ENCODE data around the gene DNAH3. TPM values are rescaled to one million over a fixed set of nuclear protein-coding genes. Genes with fewer than 3 reads are reported as not detected.
A peak's percentile ranks its signal among the peaks of the same experiment; 100 is the strongest.

DNAH3 gene
- total RNA-seq, 1 donor from 2014 or later = not detected

DNA sequence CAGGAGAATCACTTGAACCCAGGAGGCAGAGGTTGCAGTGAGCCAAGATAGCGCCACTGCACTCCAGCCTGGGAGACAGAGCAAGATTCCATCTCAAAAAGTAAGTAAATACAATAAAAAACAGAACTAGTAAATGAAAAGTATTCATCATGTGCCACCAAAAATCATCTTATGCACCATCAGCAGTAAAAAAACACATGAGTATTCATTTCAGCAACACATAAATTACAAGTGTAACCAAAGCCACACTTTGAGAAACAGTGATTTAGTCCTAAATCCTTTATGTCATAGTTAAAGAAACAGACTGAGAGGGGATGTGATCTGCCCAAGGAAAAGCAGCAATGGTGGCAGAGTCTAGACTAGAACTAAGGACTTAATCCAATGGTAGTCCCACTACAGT, 263.4 kb downstream of the DNAH3 start:
- Mint-ChIP-seq H3K9me3 (no peaks in the 10 kb centered on the region), H3K4me3 (no peak overlapping the region), H3K36me3 (no peaks in the 10 kb centered on the region), H3K27me3 (ENCODE audit: low read depth) (no peaks in the 10 kb centered on the region), H3K4me1 (peaks cover 11% of the 10 kb centered on the region), H3K27ac (no peak overlapping the region)
- TF ChIP-seq, protein P1, sequence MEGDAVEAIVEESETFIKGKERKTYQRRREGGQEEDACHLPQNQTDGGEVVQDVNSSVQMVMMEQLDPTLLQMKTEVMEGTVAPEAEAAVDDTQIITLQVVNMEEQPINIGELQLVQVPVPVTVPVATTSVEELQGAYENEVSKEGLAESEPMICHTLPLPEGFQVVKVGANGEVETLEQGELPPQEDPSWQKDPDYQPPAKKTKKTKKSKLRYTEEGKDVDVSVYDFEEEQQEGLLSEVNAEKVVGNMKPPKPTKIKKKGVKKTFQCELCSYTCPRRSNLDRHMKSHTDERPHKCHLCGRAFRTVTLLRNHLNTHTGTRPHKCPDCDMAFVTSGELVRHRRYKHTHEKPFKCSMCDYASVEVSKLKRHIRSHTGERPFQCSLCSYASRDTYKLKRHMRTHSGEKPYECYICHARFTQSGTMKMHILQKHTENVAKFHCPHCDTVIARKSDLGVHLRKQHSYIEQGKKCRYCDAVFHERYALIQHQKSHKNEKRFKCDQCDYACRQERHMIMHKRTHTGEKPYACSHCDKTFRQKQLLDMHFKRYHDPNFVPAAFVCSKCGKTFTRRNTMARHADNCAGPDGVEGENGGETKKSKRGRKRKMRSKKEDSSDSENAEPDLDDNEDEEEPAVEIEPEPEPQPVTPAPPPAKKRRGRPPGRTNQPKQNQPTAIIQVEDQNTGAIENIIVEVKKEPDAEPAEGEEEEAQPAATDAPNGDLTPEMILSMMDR (IDR thresholded peaks at IDR 0.05; ENCODE audit: unreplicated experiment) = no peak
- no peak for DNase-seq (ENCODE audit: low spot score in 2 of 2, unreplicated experiment in 2 of 2)

DNA sequence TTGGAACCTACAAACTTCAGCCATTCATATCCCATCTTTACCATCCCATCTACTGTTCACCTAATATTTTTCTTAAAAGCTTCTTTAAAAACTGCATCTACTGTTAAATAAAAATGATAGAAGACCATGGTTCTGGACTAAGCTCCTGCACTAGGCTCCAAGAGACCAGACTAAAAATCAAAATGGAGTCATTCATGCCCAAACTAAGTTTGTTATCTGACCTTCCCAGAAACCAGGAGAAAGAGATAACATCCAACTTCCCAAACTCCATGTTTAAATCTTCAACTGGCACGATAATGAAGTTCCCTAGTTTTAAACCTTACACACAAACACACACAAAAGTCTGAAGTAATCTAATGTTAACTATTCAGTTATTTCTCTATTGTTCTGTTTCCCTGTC, 264.3 kb downstream of the DNAH3 start:
- Mint-ChIP-seq H3K27ac (no peak overlapping the region), H3K27me3 (ENCODE audit: low read depth) (no peaks in the 10 kb centered on the region)
- TF ChIP-seq, protein P1 (IDR thresholded peaks at IDR 0.05; ENCODE audit: unreplicated experiment) = no peak

DNA sequence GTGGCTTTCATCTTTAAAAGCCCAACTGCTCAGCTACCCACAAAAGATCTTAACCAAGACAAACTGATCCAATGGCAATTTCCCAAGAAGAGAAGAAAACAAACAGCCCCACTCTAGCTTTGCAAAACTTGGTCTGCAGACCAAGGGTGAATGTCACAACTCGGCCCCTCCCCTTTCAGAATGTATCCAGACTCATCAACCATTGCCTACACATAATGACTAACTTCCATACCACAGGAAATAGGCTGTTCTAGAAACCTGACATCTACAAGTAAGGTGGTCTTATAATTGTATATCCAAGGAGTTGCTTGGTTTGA, 266.4 kb downstream of the DNAH3 start:
- H3K4me1 Mint-ChIP-seq = peaks cover 15% of the 10 kb centered on the region
- no peak overlapping the region for H3K4me3 Mint-ChIP-seq
- no peaks in the 10 kb centered on the region for H3K27me3 Mint-ChIP-seq (ENCODE audit: low read depth)
- H3K27ac Mint-ChIP-seq = peak overlapping the region; percentile 43
- no peak for DNase-seq (ENCODE audit: low spot score in 2 of 2, unreplicated experiment in 2 of 2)
- no peaks in the 10 kb centered on the region for H3K9me3 Mint-ChIP-seq
- H3K36me3 Mint-ChIP-seq = no peaks in the 10 kb centered on the region
- TF ChIP-seq, protein P1 (IDR thresholded peaks at IDR 0.05; ENCODE audit: unreplicated experiment) = no peak

More for the DNA sequence above, 264.3 kb downstream of the DNAH3 start:
- DNase-seq (ENCODE audit: low spot score in 2 of 2, unreplicated experiment in 2 of 2) = no peak
- Mint-ChIP-seq H3K36me3 (no peaks in the 10 kb centered on the region), H3K4me3 (no peak overlapping the region), H3K4me1 (peaks cover 11% of the 10 kb centered on the region), H3K9me3 (no peaks in the 10 kb centered on the region)

DNA sequence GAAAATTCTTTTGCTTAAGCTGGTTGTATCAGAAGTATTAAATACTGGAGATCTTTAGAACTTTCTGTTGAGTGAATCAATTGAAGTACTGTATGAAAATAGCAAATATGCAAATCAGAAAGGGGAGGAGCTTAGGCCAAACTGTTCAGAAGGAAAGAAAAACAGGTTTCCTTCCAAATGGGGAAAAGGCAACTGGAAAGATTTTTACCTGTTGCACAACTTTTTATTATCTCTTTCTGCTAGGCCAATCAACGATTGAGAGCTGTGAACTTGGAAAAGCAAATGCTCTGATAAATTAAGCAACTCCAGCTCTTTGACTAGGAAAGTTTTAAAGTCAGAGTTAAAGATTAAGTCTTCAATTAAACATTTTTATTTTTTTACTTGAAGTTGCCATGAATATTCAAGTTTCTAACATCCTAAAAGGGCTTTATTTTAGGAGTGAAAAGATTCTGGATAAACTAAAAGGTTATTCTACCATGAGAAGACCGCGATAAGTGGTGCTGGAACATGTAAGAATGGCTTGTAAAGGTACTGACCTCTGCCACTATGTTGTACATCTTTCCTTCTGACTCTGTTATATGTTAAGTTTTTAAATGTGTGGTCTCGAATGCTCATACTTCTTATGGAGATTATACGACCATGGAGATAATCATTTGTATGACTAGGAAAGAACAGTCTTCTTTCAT, 266.9 kb downstream of the DNAH3 start:
- no peak for DNase-seq (ENCODE audit: low spot score in 2 of 2, unreplicated experiment in 2 of 2)
- H3K27ac Mint-ChIP-seq = no peak overlapping the region
- no peaks in the 10 kb centered on the region for H3K27me3 Mint-ChIP-seq (ENCODE audit: low read depth)
- TF ChIP-seq, protein P1 (IDR thresholded peaks at IDR 0.05; ENCODE audit: unreplicated experiment) = no peak
- H3K4me1 Mint-ChIP-seq = peaks cover 20% of the 10 kb centered on the region
- no peak overlapping the region for H3K4me3 Mint-ChIP-seq
- no peaks in the 10 kb centered on the region for H3K9me3 Mint-ChIP-seq
- H3K36me3 Mint-ChIP-seq = no peaks in the 10 kb centered on the region

Other genes starting within 250 kb of the DNAH3 start
- gene LDAF1, start 7.8 kb upstream of the DNAH3 start, total RNA-seq = 19.1 to 22.0 TPM (median 21.4 TPM) in 3 replicates
- gene ZP2, start 60.7 kb upstream of the DNAH3 start, total RNA-seq = not detected in 3 replicates
- gene ANKS4B, start 82.9 kb upstream of the DNAH3 start, total RNA-seq = not detected in 3 replicates
- gene CRYM, start 127.4 kb upstream of the DNAH3 start, total RNA-seq = 2.7 to 4.6 TPM (median 4.1 TPM) in 3 replicates